SK-N-SH treated with all-trans-retinoic acid at 6 μM for 48 hours (cell line): ENCODE data around the gene PCDHGC3.
"Not testable (repeated sequence)": the region's sequence is repeated elsewhere in the genome, so short reads cannot be mapped to it uniquely, and the experiment has no call there.

Source experiments
- ATAC-seq: fragments of 200-7000 bp; cut with Tn5 transposase; 3 replicates; pipeline ENCODE4 v1.9.1; 2020; ENCODE audit warnings: mild to moderate bottlenecking, moderate library complexity
- ARNTL ChIP-seq: fragments of 450-650 bp; formaldehyde crosslinking; IDR thresholded peaks from 2 replicates; pipeline ENCODE4 v1.5.0; 2020; ENCODE audit warnings: low read depth, mild to moderate bottlenecking, moderate library complexity, borderline replicate concordance
- BACH2 ChIP-seq: fragments of 250-450 bp; sonication (Bioruptor Pico); IDR thresholded peaks from 2 replicates; pipeline ENCODE4 v1.9.0; 2021; ENCODE audit warnings: mild to moderate bottlenecking, borderline replicate concordance
- CREB5 ChIP-seq: fragments of 250-450 bp; sonication (Bioruptor Pico); IDR thresholded peaks from 2 replicates; pipeline ENCODE4 v1.5.1; 2020; ENCODE audit warnings: low read depth, mild to moderate bottlenecking, moderate library complexity
- CSDC2 ChIP-seq: fragments of 250-450 bp; sonication (Bioruptor Pico); IDR thresholded peaks from 2 replicates; pipeline ENCODE4 v1.5.0; 2020; ENCODE audit warnings: mild to moderate bottlenecking, moderate library complexity
- CSRNP3 ChIP-seq: fragments of 250-450 bp; sonication (Bioruptor Pico); IDR thresholded peaks from 2 replicates; pipeline ENCODE4 v1.5.1; 2021; ENCODE audit warnings: mild to moderate bottlenecking, moderate library complexity
- ESRRG ChIP-seq: fragments of 250-450 bp; sonication (Bioruptor Pico); IDR thresholded peaks from 2 replicates; pipeline ENCODE4 v1.6.1; 2021; ENCODE audit warnings: mild to moderate bottlenecking
- GLIS3 ChIP-seq: fragments of 250-450 bp; sonication (Bioruptor Pico); IDR thresholded peaks from 2 replicates; pipeline ENCODE4 v1.5.0; 2020; ENCODE audit warnings: mild to moderate bottlenecking, moderate library complexity
- ISL1 ChIP-seq: fragments of 250-450 bp; sonication (Bioruptor Pico); IDR thresholded peaks from 2 replicates; pipeline ENCODE4 v2.1.2; 2022; ENCODE audit warnings: mild to moderate bottlenecking, moderate library complexity
- OSR1 ChIP-seq: fragments of 250-450 bp; sonication (Bioruptor Pico); IDR thresholded peaks from 2 replicates; pipeline ENCODE4 v1.8.0; 2022; ENCODE audit warnings: moderate library complexity, mild to moderate bottlenecking, inconsistent platforms
- PPARA ChIP-seq: fragments of 250-450 bp; sonication (Bioruptor Pico); IDR thresholded peaks from 2 replicates; pipeline ENCODE4 v1.5.0; 2020; ENCODE audit warnings: mild to moderate bottlenecking, borderline replicate concordance
- RARB ChIP-seq: fragments of 250-450 bp; sonication (Bioruptor Pico); IDR thresholded peaks from 2 replicates; pipeline ENCODE4 v1.8.0; 2021; ENCODE audit warnings: mild to moderate bottlenecking, moderate library complexity
- SNAI2 ChIP-seq: fragments of 250-450 bp; sonication (Bioruptor Pico); IDR thresholded peaks from 2 replicates; pipeline ENCODE4 v1.5.0; 2020; ENCODE audit warnings: mild to moderate bottlenecking, moderate library complexity
- TCF4 ChIP-seq: fragments of 250-450 bp; sonication (Bioruptor Pico); IDR thresholded peaks from 2 replicates; pipeline ENCODE4 v1.8.0; 2021; ENCODE audit warnings: mild to moderate bottlenecking, moderate library complexity, borderline replicate concordance
- TOX ChIP-seq: fragments of 250-450 bp; sonication (Bioruptor Pico); IDR thresholded peaks from 2 replicates; pipeline ENCODE4 v1.8.0; 2021; ENCODE audit warnings: mild to moderate bottlenecking, moderate library complexity, borderline replicate concordance
- ZC3H10 ChIP-seq: fragments of 250-450 bp; sonication (Bioruptor Pico); IDR thresholded peaks from 2 replicates; pipeline ENCODE4 v1.5.1; 2021; ENCODE audit warnings: mild to moderate bottlenecking, moderate library complexity
- ZFP3 ChIP-seq: fragments of 250-450 bp; sonication (Bioruptor Pico); IDR thresholded peaks from 2 replicates; pipeline ENCODE4 v1.5.0; 2020; ENCODE audit warnings: mild to moderate bottlenecking, moderate library complexity
- ZNF565 ChIP-seq: fragments of 450-650 bp; formaldehyde crosslinking; conservative IDR thresholded peaks from 2 replicates; pipeline ENCODE4 v1.5.0; 2020; ENCODE audit warnings: low read depth, mild to moderate bottlenecking, moderate library complexity
- ZNF70 ChIP-seq: fragments of 450-650 bp; formaldehyde crosslinking; IDR thresholded peaks from 2 replicates; pipeline ENCODE4 v1.5.0; 2020; ENCODE audit warnings: mild to moderate bottlenecking, moderate library complexity
- ZNF8 ChIP-seq: fragments of 450-650 bp; formaldehyde crosslinking; IDR thresholded peaks from 2 replicates; pipeline ENCODE4 v1.5.0; 2020; ENCODE audit warnings: mild to moderate bottlenecking, moderate library complexity
- TF ChIP-seq, protein P1 (sequence below): fragments of 250-450 bp; sonication (Bioruptor Pico); IDR thresholded peaks from 2 replicates; pipeline ENCODE4 v1.8.0; 2021; ENCODE audit warnings: low read depth, mild to moderate bottlenecking, moderate library complexity, borderline replicate concordance
- TF ChIP-seq, protein P2 (sequence below): fragments of 250-450 bp; sonication (Bioruptor Pico); IDR thresholded peaks from 2 replicates; pipeline ENCODE4 v1.8.0; 2020; ENCODE audit warnings: mild to moderate bottlenecking, moderate library complexity, borderline replicate concordance

Gene PCDHGC3

GRCh38 chr5:141427783-141428426, 47.9 kb upstream of the PCDHGC3 start (continued):
- TF ChIP-seq CREB5 (no peak), RARB (CRISPR knock-in tag) (no peak), ZFP3 (CRISPR knock-in tag) (no peak)

- no peak for ATAC-seq
- TF ChIP-seq PPARA (CRISPR knock-in tag) (no peak), ESRRG (CRISPR knock-in tag) (no peak), ZNF8 (CRISPR knock-in tag) (no peak), CSDC2 (CRISPR knock-in tag) (no peak), TOX (no peak), ZC3H10 (CRISPR knock-in tag) (no peak), ARNTL (no peak), BACH2 (no peak)
- TF ChIP-seq, protein P1, sequence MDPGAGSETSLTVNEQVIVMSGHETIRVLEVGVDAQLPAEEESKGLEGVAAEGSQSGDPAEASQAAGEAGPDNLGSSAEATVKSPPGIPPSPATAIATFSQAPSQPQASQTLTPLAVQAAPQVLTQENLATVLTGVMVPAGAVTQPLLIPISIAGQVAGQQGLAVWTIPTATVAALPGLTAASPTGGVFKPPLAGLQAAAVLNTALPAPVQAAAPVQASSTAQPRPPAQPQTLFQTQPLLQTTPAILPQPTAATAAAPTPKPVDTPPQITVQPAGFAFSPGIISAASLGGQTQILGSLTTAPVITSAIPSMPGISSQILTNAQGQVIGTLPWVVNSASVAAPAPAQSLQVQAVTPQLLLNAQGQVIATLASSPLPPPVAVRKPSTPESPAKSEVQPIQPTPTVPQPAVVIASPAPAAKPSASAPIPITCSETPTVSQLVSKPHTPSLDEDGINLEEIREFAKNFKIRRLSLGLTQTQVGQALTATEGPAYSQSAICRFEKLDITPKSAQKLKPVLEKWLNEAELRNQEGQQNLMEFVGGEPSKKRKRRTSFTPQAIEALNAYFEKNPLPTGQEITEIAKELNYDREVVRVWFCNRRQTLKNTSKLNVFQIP (CRISPR knock-in tag) = no peak
- TF ChIP-seq, protein P2, sequence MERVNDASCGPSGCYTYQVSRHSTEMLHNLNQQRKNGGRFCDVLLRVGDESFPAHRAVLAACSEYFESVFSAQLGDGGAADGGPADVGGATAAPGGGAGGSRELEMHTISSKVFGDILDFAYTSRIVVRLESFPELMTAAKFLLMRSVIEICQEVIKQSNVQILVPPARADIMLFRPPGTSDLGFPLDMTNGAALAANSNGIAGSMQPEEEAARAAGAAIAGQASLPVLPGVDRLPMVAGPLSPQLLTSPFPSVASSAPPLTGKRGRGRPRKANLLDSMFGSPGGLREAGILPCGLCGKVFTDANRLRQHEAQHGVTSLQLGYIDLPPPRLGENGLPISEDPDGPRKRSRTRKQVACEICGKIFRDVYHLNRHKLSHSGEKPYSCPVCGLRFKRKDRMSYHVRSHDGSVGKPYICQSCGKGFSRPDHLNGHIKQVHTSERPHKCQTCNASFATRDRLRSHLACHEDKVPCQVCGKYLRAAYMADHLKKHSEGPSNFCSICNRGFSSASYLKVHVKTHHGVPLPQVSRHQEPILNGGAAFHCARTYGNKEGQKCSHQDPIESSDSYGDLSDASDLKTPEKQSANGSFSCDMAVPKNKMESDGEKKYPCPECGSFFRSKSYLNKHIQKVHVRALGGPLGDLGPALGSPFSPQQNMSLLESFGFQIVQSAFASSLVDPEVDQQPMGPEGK (CRISPR knock-in tag) = no peak
- TF ChIP-seq, all 23 proteins: peak for 0
Measured at GRCh38 chr5:141430332-141431113, 45.2 kb upstream of the PCDHGC3 start, which contains the start of gene PCDHGA12. Gene PCDHGA12, plus strand, starts transcription at chr5:141430507. Its CDS starts 253 bp downstream, at chr5:141430760.

- ATAC-seq = no peak
- no peak for TF ChIP-seq TCF4 (CRISPR knock-in tag)
- TF ChIP-seq ZFP3 (CRISPR knock-in tag) = no peak
- no peak for TF ChIP-seq BACH2
- no peak for TF ChIP-seq ZNF565 (CRISPR knock-in tag)
- no peak for TF ChIP-seq SNAI2
- no peak for TF ChIP-seq OSR1 (CRISPR knock-in tag)
- TF ChIP-seq, protein P1 (CRISPR knock-in tag) = no peak
- no peak for TF ChIP-seq ARNTL
- no peak for TF ChIP-seq ZNF70 (CRISPR knock-in tag)
- TF ChIP-seq ZC3H10 (CRISPR knock-in tag) = no peak
- no peak for TF ChIP-seq ISL1 (CRISPR knock-in tag)
- no peak for TF ChIP-seq ZNF8 (CRISPR knock-in tag)
- no peak for TF ChIP-seq GLIS3 (CRISPR knock-in tag)
- no peak for TF ChIP-seq PPARA (CRISPR knock-in tag)
- no peak for TF ChIP-seq CSRNP3 (CRISPR knock-in tag)
- TF ChIP-seq CREB5 = no peak
- no peak for TF ChIP-seq TOX
- TF ChIP-seq, protein P2 (CRISPR knock-in tag) = no peak
Measured at GRCh38 chr5:141431286-141431685, 44.5 kb upstream of the PCDHGC3 start.

DNA sequence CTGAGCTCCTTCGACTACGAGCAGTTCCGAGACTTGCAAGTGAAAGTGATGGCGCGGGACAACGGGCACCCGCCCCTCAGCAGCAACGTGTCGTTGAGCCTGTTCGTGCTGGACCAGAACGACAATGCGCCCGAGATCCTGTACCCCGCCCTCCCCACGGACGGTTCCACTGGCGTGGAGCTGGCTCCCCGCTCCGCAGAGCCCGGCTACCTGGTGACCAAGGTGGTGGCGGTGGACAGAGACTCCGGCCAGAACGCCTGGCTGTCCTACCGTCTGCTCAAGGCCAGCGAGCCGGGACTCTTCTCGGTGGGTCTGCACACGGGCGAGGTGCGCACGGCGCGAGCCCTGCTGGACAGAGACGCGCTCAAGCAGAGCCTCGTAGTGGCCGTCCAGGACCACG, 43.5 kb upstream of the PCDHGC3 start:
- not testable (repeated sequence) for ATAC-seq

DNA sequence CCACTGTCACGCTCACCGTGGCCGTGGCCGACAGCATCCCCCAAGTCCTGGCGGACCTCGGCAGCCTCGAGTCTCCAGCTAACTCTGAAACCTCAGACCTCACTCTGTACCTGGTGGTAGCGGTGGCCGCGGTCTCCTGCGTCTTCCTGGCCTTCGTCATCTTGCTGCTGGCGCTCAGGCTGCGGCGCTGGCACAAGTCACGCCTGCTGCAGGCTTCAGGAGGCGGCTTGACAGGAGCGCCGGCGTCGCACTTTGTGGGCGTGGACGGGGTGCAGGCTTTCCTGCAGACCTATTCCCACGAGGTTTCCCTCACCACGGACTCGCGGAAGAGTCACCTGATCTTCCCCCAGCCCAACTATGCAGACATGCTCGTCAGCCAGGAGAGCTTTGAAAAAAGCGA, 43.0 kb upstream of the PCDHGC3 start:
- ATAC-seq = not testable (repeated sequence)
